Astrocyte (in vitro differentiated cells and primary cell): ENCODE results near the gene PLA2G4D. TPM values are rescaled to one million over a fixed set of nuclear protein-coding genes. Genes with fewer than 3 reads are reported as not detected.

Source experiments
- DNase-seq: peaks from one replicate; pipeline ENCODE4 v3.0.0-alpha.2; 2010; ENCODE audit warnings: low read depth
- FAIRE-seq: peaks from 2 replicates; lab custom pipeline; 2011; peaks lifted over from hg19 to GRCh38; lab: Jason Lieb, UNC
- H2AFZ ChIP-seq: 2 replicates; pipeline ENCODE4 v1.6.0; 2012; ENCODE audit warnings: low read depth, low read length, inconsistent platforms
- H3K27ac ChIP-seq: 2 replicates; pipeline ENCODE4 v1.5.1; 2011; ENCODE audit warnings: low read depth, low read length, inconsistent platforms
- H3K27me3 ChIP-seq: 2 replicates; pipeline ENCODE4 v1.6.0; 2011; ENCODE audit warnings: low read length, inconsistent platforms; ENCODE audit not compliant: insufficient read depth
- H3K36me3 ChIP-seq: 2 replicates; pipeline ENCODE4 v1.5.1; 2011; ENCODE audit warnings: low read length, inconsistent platforms; ENCODE audit not compliant: insufficient read depth
- H3K4me1 ChIP-seq: 2 replicates; pipeline ENCODE4 v1.5.1; 2011; ENCODE audit warnings: low read length, inconsistent platforms; ENCODE audit not compliant: insufficient read depth
- H3K4me2 ChIP-seq: 2 replicates; pipeline ENCODE4 v1.6.0; 2012; ENCODE audit warnings: low read length, inconsistent platforms
- H3K4me3 ChIP-seq: 2 replicates; pipeline ENCODE4 v1.5.1; 2011; ENCODE audit warnings: low read depth, mild to moderate bottlenecking, low read length, inconsistent platforms; ENCODE audit not compliant: insufficient read depth
- H3K79me2 ChIP-seq: 2 replicates; pipeline ENCODE4 v1.6.0; 2012; ENCODE audit warnings: mild to moderate bottlenecking, low read length, inconsistent platforms; ENCODE audit not compliant: insufficient read depth
- H3K9ac ChIP-seq: 2 replicates; pipeline ENCODE4 v1.6.0; 2012; ENCODE audit warnings: mild to moderate bottlenecking, low read length, inconsistent platforms
- H3K9me3 ChIP-seq: 2 replicates; pipeline ENCODE4 v1.5.1; 2012; ENCODE audit warnings: low read depth, mild to moderate bottlenecking, low read length, inconsistent platforms; ENCODE audit not compliant: insufficient read depth
- H4K20me1 ChIP-seq: 2 replicates; pipeline ENCODE4 v1.6.0; 2012; ENCODE audit warnings: low read length, inconsistent platforms; ENCODE audit not compliant: insufficient read depth
- H3K27ac Mint-ChIP-seq: one replicate; pipeline ENCODE4 v1.8.0; 2021; ENCODE audit warnings: mild to moderate bottlenecking, mixed read lengths; ENCODE audit not compliant: unreplicated experiment
- H3K27me3 Mint-ChIP-seq: one replicate; pipeline ENCODE4 v1.8.0; 2021; ENCODE audit warnings: low read depth, mixed read lengths; ENCODE audit not compliant: unreplicated experiment
- H3K36me3 Mint-ChIP-seq: one replicate; pipeline ENCODE4 v1.8.0; 2021; ENCODE audit warnings: low read depth, mixed read lengths; ENCODE audit not compliant: unreplicated experiment
- H3K4me1 Mint-ChIP-seq: one replicate; pipeline ENCODE4 v1.8.0; 2021; ENCODE audit warnings: low read depth, mixed read lengths; ENCODE audit not compliant: unreplicated experiment
- H3K4me3 Mint-ChIP-seq: one replicate; pipeline ENCODE4 v1.8.0; 2021; ENCODE audit warnings: mild to moderate bottlenecking, moderate library complexity, mixed read lengths; ENCODE audit not compliant: unreplicated experiment
- H3K9me3 Mint-ChIP-seq: one replicate; pipeline ENCODE4 v1.8.0; 2021; ENCODE audit warnings: mild to moderate bottlenecking, mixed read lengths; ENCODE audit not compliant: unreplicated experiment
- EZH2 ChIP-seq: IDR thresholded peaks from 2 replicates; pipeline ENCODE4 v1.6.1; 2012; ENCODE audit warnings: mild to moderate bottlenecking, low read length, inconsistent platforms; ENCODE audit not compliant: insufficient read depth
- total RNA-seq: library from RNA; stranded (reverse); gene quantifications from 2 replicates; pipeline ENCODE4 v1.2.1, GENCODE V29; 2021
- TF ChIP-seq, protein P1 (sequence below): IDR thresholded peaks from 2 replicates; pipeline ENCODE4 v1.5.1; 2011; ENCODE audit warnings: low read depth, mild to moderate bottlenecking, inconsistent platforms, low read length, moderate library complexity; ENCODE audit not compliant: insufficient read depth

The PLA2G4D gene
- total RNA-seq, 1 donor from 2014 or later = not detected

GRCh38 chr15:42082823-42083604 lies 11.3 kb downstream of the PLA2G4D start:
- no peak for TF ChIP-seq EZH2
- TF ChIP-seq, protein P1, sequence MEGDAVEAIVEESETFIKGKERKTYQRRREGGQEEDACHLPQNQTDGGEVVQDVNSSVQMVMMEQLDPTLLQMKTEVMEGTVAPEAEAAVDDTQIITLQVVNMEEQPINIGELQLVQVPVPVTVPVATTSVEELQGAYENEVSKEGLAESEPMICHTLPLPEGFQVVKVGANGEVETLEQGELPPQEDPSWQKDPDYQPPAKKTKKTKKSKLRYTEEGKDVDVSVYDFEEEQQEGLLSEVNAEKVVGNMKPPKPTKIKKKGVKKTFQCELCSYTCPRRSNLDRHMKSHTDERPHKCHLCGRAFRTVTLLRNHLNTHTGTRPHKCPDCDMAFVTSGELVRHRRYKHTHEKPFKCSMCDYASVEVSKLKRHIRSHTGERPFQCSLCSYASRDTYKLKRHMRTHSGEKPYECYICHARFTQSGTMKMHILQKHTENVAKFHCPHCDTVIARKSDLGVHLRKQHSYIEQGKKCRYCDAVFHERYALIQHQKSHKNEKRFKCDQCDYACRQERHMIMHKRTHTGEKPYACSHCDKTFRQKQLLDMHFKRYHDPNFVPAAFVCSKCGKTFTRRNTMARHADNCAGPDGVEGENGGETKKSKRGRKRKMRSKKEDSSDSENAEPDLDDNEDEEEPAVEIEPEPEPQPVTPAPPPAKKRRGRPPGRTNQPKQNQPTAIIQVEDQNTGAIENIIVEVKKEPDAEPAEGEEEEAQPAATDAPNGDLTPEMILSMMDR = no peak
- no peaks in the 10 kb centered on the region for H3K36me3 ChIP-seq
- H3K27me3 ChIP-seq = peaks cover 29% of the 10 kb centered on the region
- FAIRE-seq (no peak), DNase-seq (no peak)
- Mint-ChIP-seq H3K36me3 (peaks cover 1% of the 10 kb centered on the region), H3K27ac (peak overlapping the region; percentile 55), H3K4me1 (peaks cover 7% of the 10 kb centered on the region), H3K27me3 (peaks cover 33% of the 10 kb centered on the region), H3K4me3 (no peak overlapping the region), H3K9me3 (peaks cover 3% of the 10 kb centered on the region)
- no peak overlapping the region for H3K4me3 ChIP-seq
- H3K27ac ChIP-seq = no peak overlapping the region
- no peak overlapping the region for H3K4me2 ChIP-seq
- no peaks in the 10 kb centered on the region for H3K4me1 ChIP-seq
- H2AFZ ChIP-seq = no peak overlapping the region
- H3K9ac ChIP-seq = no peak overlapping the region
- H3K9me3 ChIP-seq = no peaks in the 10 kb centered on the region
- H3K79me2 ChIP-seq = no peaks in the 10 kb centered on the region
- no peaks in the 10 kb centered on the region for H4K20me1 ChIP-seq

- Mint-ChIP-seq H3K27me3 (peaks cover 30% of the 10 kb centered on the region), H3K9me3 (peaks cover 3% of the 10 kb centered on the region), H3K4me1 (peaks cover 7% of the 10 kb centered on the region), H3K27ac (peak overlapping the region; percentile 55), H3K36me3 (peaks cover 1% of the 10 kb centered on the region), H3K4me3 (no peak overlapping the region)
- no peak overlapping the region for H2AFZ ChIP-seq
- H3K79me2 ChIP-seq = no peaks in the 10 kb centered on the region
- H3K4me2 ChIP-seq = no peak overlapping the region
- H3K4me1 ChIP-seq = no peaks in the 10 kb centered on the region
- H3K27ac ChIP-seq = no peak overlapping the region
- DNase-seq (no peak), FAIRE-seq (no peak)
- no peak overlapping the region for H3K9ac ChIP-seq
- H3K9me3 ChIP-seq = no peaks in the 10 kb centered on the region
- no peaks in the 10 kb centered on the region for H4K20me1 ChIP-seq
- peaks cover 28% of the 10 kb centered on the region for H3K27me3 ChIP-seq
- TF ChIP-seq, protein P1 = no peak
- TF ChIP-seq EZH2 = no peak
- H3K4me3 ChIP-seq = no peak overlapping the region
- no peaks in the 10 kb centered on the region for H3K36me3 ChIP-seq
Measured at GRCh38 chr15:42082141-42082540, 12.2 kb downstream of the PLA2G4D start.
